ENCODE measurements around the gene ADNP.

The ADNP gene

DNA sequence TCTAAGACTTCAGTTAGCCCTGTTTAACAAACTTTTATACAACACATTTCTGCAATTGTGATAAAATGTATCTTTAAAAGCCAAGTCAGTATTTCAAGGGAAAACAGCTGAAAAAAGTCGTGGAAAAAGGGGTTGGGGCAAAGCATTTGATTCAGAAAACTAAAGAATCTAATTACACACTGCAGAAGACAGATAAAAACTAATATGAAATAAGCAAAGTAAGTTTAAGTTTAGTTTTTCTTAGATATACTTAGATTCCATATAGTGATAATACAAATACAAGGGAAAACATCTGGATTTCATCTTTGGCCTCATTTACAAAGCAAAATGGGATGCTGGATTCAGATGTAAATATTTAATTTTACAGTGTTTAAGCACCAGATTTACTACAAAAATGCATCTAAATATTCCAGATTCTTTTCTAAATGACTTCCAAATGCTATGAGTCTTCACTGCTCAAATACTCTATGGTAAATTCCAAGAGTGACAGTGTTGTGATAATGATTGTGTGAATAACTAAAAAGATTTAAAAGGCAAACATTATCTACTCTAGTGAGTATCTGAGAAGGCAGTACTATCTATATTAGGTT is 1.5 kb upstream of the ADNP start:
- Histone ChIP-seq H3K4me3 (ENCODE audit: low read length, poor library complexity, severe bottlenecking) (no peak overlapping the region), H2AFZ (ENCODE audit: low read length) (no peak overlapping the region), H3K9me3 (ENCODE audit: insufficient read depth, low read depth, low read length) (no peaks in the 10 kb centered on the region), H3K9ac (ENCODE audit: low read depth, low read length, poor library complexity, severe bottlenecking) (no peak overlapping the region), H3K79me2 (ENCODE audit: insufficient read depth, low read length) (peaks cover 28% of the 10 kb centered on the region), H3K27me3 (ENCODE audit: insufficient read depth, low read length, poor library complexity, severe bottlenecking) (no peaks in the 10 kb centered on the region), H3F3A (ENCODE audit: low read depth) (peaks cover 9% of the 10 kb centered on the region; the same call in 1 of the 2 replicates), H3K36me3 (ENCODE audit: insufficient read depth, low read length) (peaks cover 35% of the 10 kb centered on the region), H3K4me2 (ENCODE audit: low read depth, low read length, poor library complexity, severe bottlenecking) (no peak overlapping the region), H3K9me2 (replicated peaks; ENCODE audit: low read depth, low read length) (no peaks in the 10 kb centered on the region), H4K20me1 (ENCODE audit: insufficient read depth, low read length, poor library complexity, severe bottlenecking) (peaks cover 20% of the 10 kb centered on the region), H3K4me1 (ENCODE audit: insufficient read depth, low read length, poor library complexity, severe bottlenecking) (peaks cover 15% of the 10 kb centered on the region)
- no peak for TF ChIP-seq EZH2phosphoT487 (IDR thresholded peaks at IDR 0.05; ENCODE audit: borderline replicate concordance)
- TF ChIP-seq, protein P1, sequence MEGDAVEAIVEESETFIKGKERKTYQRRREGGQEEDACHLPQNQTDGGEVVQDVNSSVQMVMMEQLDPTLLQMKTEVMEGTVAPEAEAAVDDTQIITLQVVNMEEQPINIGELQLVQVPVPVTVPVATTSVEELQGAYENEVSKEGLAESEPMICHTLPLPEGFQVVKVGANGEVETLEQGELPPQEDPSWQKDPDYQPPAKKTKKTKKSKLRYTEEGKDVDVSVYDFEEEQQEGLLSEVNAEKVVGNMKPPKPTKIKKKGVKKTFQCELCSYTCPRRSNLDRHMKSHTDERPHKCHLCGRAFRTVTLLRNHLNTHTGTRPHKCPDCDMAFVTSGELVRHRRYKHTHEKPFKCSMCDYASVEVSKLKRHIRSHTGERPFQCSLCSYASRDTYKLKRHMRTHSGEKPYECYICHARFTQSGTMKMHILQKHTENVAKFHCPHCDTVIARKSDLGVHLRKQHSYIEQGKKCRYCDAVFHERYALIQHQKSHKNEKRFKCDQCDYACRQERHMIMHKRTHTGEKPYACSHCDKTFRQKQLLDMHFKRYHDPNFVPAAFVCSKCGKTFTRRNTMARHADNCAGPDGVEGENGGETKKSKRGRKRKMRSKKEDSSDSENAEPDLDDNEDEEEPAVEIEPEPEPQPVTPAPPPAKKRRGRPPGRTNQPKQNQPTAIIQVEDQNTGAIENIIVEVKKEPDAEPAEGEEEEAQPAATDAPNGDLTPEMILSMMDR (conservative IDR thresholded peaks at IDR 0.05; ENCODE audit: low read length): no peak

DNA sequence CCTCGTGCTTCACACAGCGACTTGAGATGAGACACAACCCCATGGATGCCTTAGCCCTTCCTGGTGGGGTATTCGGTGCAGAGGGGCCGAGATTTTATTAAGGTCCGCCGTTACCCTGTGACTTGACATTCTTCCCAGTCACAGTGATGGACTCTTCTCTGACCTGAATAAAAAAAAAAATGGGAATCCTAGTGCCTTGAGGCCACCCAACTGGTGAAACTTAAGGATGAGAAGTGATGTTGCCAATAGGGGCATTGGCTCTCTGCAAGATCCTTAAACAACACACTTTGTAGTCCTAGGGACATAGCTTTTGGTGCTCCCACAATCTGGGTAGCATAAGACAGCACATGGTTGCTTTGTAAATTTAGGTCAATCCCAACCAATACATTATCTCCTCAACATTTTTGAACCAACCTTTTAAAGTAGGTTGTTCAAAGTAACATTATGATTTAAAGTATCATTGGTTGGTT is 814 bp upstream of the ADNP start:
- Histone ChIP-seq H3K9ac (ENCODE audit: low read depth, low read length, poor library complexity, severe bottlenecking) (no peak overlapping the region), H2AFZ (ENCODE audit: low read length) (no peak overlapping the region), H3K36me3 (ENCODE audit: insufficient read depth, low read length) (peaks cover 34% of the 10 kb centered on the region), H3F3A (ENCODE audit: low read depth) (peaks cover 9% of the 10 kb centered on the region; the same call in 1 of the 2 replicates), H3K4me1 (ENCODE audit: insufficient read depth, low read length, poor library complexity, severe bottlenecking) (peaks cover 22% of the 10 kb centered on the region), H3K9me3 (ENCODE audit: insufficient read depth, low read depth, low read length) (no peaks in the 10 kb centered on the region), H3K27me3 (ENCODE audit: insufficient read depth, low read length, poor library complexity, severe bottlenecking) (no peaks in the 10 kb centered on the region), H3K4me2 (ENCODE audit: low read depth, low read length, poor library complexity, severe bottlenecking) (no peak overlapping the region), H3K79me2 (ENCODE audit: insufficient read depth, low read length) (peaks cover 35% of the 10 kb centered on the region), H3K9me2 (replicated peaks; ENCODE audit: low read depth, low read length) (no peaks in the 10 kb centered on the region), H4K20me1 (ENCODE audit: insufficient read depth, low read length, poor library complexity, severe bottlenecking) (peaks cover 28% of the 10 kb centered on the region), H3K4me3 (ENCODE audit: low read length, poor library complexity, severe bottlenecking) (no peak overlapping the region)
- TF ChIP-seq, protein P1 (conservative IDR thresholded peaks at IDR 0.05; ENCODE audit: low read length): no peak

DNA sequence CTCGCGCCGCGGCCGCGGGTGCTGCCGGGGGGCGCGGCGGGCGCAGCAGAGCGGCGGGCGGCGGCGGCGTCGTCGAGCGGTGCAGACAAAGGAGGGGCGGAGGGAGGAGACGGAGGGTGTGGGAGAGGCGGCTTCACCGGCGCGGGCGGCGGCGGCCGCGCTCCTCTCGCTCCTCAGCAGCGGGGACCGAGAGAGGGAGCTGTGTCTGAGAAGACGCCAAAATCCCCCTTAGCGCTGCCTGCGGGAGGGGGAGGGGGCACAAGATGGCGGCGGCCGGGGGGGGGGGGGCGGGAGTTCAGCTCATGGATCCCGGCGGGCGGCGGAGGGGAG is 296 bp downstream of the ADNP start:
- Histone ChIP-seq H3K4me2 (ENCODE audit: low read depth, low read length, poor library complexity, severe bottlenecking) (no peak overlapping the region), H4K20me1 (ENCODE audit: insufficient read depth, low read length, poor library complexity, severe bottlenecking) (peaks cover 39% of the 10 kb centered on the region), H3K9me2 (replicated peaks; ENCODE audit: low read depth, low read length) (no peaks in the 10 kb centered on the region), H3K9me3 (ENCODE audit: insufficient read depth, low read depth, low read length) (no peaks in the 10 kb centered on the region), H3K27me3 (ENCODE audit: insufficient read depth, low read length, poor library complexity, severe bottlenecking) (no peaks in the 10 kb centered on the region), H3K79me2 (ENCODE audit: insufficient read depth, low read length) (peaks cover 47% of the 10 kb centered on the region), H3K4me3 (ENCODE audit: low read length, poor library complexity, severe bottlenecking) (peak overlapping the region; percentile 71), H3K36me3 (ENCODE audit: insufficient read depth, low read length) (peaks cover 24% of the 10 kb centered on the region), H3F3A (ENCODE audit: low read depth) (peaks cover 9% of the 10 kb centered on the region; the same call in 1 of the 2 replicates), H2AFZ (ENCODE audit: low read length) (no peak overlapping the region; the same call in 1 of the 2 replicates), H3K9ac (ENCODE audit: low read depth, low read length, poor library complexity, severe bottlenecking) (peak overlapping the region; percentile 41), H3K4me1 (ENCODE audit: insufficient read depth, low read length, poor library complexity, severe bottlenecking) (peaks cover 32% of the 10 kb centered on the region)
- TF ChIP-seq, protein P1 (conservative IDR thresholded peaks at IDR 0.05; ENCODE audit: low read length): no peak
- no peak for TF ChIP-seq EZH2phosphoT487 (IDR thresholded peaks at IDR 0.05; ENCODE audit: borderline replicate concordance)

All from Loucy (cell line).